HEK293 (cell line): ENCODE results near the gene DSN1.

Experiments used
- ZNF174 ChIP-seq: fragments of 450-650 bp; formaldehyde crosslinking; IDR thresholded peaks from 2 replicates; pipeline ENCODE4 v1.5.0; 2017; ENCODE audit warnings: missing biosample characterization, mild to moderate bottlenecking, missing genetic modification characterization
- TF ChIP-seq, protein P1 (sequence below): fragments of 450-650 bp; formaldehyde crosslinking; IDR thresholded peaks from 2 replicates; pipeline ENCODE4 v1.5.1; 2016; ENCODE audit warnings: missing biosample characterization, missing genetic modification characterization

GRCh38 chr20:36793294-36794115 lies 19.9 kb upstream of the DSN1 start:
- TF ChIP-seq ZNF174 (tag by site-specific recombination): no peak
- TF ChIP-seq, protein P1, sequence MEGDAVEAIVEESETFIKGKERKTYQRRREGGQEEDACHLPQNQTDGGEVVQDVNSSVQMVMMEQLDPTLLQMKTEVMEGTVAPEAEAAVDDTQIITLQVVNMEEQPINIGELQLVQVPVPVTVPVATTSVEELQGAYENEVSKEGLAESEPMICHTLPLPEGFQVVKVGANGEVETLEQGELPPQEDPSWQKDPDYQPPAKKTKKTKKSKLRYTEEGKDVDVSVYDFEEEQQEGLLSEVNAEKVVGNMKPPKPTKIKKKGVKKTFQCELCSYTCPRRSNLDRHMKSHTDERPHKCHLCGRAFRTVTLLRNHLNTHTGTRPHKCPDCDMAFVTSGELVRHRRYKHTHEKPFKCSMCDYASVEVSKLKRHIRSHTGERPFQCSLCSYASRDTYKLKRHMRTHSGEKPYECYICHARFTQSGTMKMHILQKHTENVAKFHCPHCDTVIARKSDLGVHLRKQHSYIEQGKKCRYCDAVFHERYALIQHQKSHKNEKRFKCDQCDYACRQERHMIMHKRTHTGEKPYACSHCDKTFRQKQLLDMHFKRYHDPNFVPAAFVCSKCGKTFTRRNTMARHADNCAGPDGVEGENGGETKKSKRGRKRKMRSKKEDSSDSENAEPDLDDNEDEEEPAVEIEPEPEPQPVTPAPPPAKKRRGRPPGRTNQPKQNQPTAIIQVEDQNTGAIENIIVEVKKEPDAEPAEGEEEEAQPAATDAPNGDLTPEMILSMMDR (tag by site-specific recombination): no peak
